Measurements from ENCODE around the gene ZSCAN10. TPM values are rescaled to one million over a fixed set of nuclear protein-coding genes. Genes with fewer than 3 reads are reported as not detected.
A peak's percentile ranks its signal among the peaks of the same experiment; 100 is the strongest.

Gene ZSCAN10
- total and polyA plus RNA-seq, 2 of the 13 experiments (the other 11 are each of a cell fraction or from before 2014, with no cell fraction given), result not detected

- TF ChIP-seq, protein P1, sequence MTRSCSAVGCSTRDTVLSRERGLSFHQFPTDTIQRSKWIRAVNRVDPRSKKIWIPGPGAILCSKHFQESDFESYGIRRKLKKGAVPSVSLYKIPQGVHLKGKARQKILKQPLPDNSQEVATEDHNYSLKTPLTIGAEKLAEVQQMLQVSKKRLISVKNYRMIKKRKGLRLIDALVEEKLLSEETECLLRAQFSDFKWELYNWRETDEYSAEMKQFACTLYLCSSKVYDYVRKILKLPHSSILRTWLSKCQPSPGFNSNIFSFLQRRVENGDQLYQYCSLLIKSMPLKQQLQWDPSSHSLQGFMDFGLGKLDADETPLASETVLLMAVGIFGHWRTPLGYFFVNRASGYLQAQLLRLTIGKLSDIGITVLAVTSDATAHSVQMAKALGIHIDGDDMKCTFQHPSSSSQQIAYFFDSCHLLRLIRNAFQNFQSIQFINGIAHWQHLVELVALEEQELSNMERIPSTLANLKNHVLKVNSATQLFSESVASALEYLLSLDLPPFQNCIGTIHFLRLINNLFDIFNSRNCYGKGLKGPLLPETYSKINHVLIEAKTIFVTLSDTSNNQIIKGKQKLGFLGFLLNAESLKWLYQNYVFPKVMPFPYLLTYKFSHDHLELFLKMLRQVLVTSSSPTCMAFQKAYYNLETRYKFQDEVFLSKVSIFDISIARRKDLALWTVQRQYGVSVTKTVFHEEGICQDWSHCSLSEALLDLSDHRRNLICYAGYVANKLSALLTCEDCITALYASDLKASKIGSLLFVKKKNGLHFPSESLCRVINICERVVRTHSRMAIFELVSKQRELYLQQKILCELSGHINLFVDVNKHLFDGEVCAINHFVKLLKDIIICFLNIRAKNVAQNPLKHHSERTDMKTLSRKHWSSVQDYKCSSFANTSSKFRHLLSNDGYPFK (CRISPR knock-in tag; IDR thresholded peaks at IDR 0.05; ENCODE audit: borderline replicate concordance), result peak; percentile 73; the same call in 1 of the 2 replicates
- TF ChIP-seq HES4 (CRISPR knock-in tag; IDR thresholded peaks at IDR 0.05; ENCODE audit: borderline replicate concordance) (no peak), ZNF570 (CRISPR knock-in tag; IDR thresholded peaks at IDR 0.05; ENCODE audit: borderline replicate concordance) (no peak), MLLT10 (CRISPR knock-in tag; IDR thresholded peaks at IDR 0.05) (no peak), ZNF747 (CRISPR knock-in tag; IDR thresholded peaks at IDR 0.05; ENCODE audit: borderline replicate concordance) (peak; percentile 60; the same call in 1 of the 2 replicates), RORA (CRISPR knock-in tag; IDR thresholded peaks at IDR 0.05) (no peak), KMT2B (CRISPR knock-in tag; IDR thresholded peaks at IDR 0.05) (no peak), ARHGAP35 (CRISPR knock-in tag; IDR thresholded peaks at IDR 0.05; ENCODE audit: borderline replicate concordance) (peak; percentile 37; the same call in 1 of the 2 replicates), ZNF326 (CRISPR knock-in tag; IDR thresholded peaks at IDR 0.05; ENCODE audit: borderline replicate concordance) (no peak; the same call in 1 of the 2 replicates), BCLAF1 (IDR thresholded peaks at IDR 0.05) (no peak), FOXM1 (CRISPR knock-in tag; IDR thresholded peaks at IDR 0.05) (no peak), ZNF232 (CRISPR knock-in tag; IDR thresholded peaks at IDR 0.05; ENCODE audit: borderline replicate concordance) (peak; percentile 29; the same call in 1 of the 2 replicates), ZNF468 (CRISPR knock-in tag; IDR thresholded peaks at IDR 0.05) (no peak), IRX3 (CRISPR knock-in tag; IDR thresholded peaks at IDR 0.05; ENCODE audit: borderline replicate concordance, low read depth) (no peak), ZFP82 (CRISPR knock-in tag; IDR thresholded peaks at IDR 0.05; ENCODE audit: borderline replicate concordance) (no peak), ZNF790 (CRISPR knock-in tag; IDR thresholded peaks at IDR 0.05; ENCODE audit: borderline replicate concordance) (no peak), ZNF713 (CRISPR knock-in tag; IDR thresholded peaks at IDR 0.05) (no peak), NFRKB (IDR thresholded peaks at IDR 0.05) (no peak), SRF (IDR thresholded peaks at IDR 0.05; ENCODE audit: low read depth, low read length) (no peak)
- TF ChIP-seq, protein P2, sequence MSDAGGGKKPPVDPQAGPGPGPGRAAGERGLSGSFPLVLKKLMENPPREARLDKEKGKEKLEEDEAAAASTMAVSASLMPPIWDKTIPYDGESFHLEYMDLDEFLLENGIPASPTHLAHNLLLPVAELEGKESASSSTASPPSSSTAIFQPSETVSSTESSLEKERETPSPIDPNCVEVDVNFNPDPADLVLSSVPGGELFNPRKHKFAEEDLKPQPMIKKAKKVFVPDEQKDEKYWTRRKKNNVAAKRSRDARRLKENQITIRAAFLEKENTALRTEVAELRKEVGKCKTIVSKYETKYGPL (CRISPR knock-in tag; IDR thresholded peaks at IDR 0.05), result no peak
- TF ChIP-seq, protein P3, sequence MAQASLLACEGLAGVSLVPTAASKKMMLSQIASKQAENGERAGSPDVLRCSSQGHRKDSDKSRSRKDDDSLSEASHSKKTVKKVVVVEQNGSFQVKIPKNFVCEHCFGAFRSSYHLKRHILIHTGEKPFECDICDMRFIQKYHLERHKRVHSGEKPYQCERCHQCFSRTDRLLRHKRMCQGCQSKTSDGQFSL (CRISPR knock-in tag; IDR thresholded peaks at IDR 0.05), result no peak
- TF ChIP-seq, protein P4, sequence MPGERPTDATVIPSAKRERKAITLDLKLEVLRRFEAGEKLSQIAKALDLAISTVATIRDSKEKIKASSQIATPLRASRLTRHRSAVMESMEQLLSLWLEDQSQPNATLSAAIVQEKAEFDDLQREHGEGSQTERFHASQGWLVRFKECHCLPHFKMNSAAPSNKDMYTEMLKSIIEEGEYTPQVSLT (CRISPR knock-in tag; IDR thresholded peaks at IDR 0.05; ENCODE audit: borderline replicate concordance, low read depth), result no peak
These were observed 25.1 kb upstream of the ZSCAN10 start (continued) for GRCh38 chr16:3123986-3124886.
